ENCODE data around the gene DDIT3. TPM values are rescaled to one million over a fixed set of nuclear protein-coding genes. Genes with fewer than 3 reads are reported as not detected.

The DDIT3 gene
- total and polyA plus RNA-seq, 2 of the 8 experiments (the other 6 are each of a cell fraction or from before 2014, with no cell fraction given), result 4.9 to 5.7 TPM

DNA sequence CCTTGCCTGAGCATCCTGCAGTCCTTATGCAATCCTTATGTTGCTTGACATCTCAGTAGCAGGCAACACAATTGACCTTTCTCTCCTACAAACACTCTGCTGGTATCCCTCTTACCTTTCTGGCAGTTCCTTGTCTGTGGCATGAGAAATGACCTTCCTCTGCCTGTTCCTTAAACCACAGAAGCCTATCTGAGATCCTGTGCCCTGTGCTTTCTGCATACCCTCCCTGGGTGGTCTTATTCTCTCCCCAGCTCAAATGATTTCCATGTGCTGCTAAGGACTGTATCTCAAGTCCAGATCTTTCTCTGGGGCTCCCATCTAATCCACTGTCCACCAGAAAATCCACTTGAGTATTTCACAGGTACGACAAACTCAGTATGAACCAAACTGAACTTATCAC lies 38.6 kb downstream of the DDIT3 start:
- no peak overlapping the region for H4K5ac ChIP-seq (ENCODE audit: insufficient read length, low read depth, low read length)
- no peak overlapping the region for H2BK120ac ChIP-seq (replicated peaks; ENCODE audit: low read depth, low read length)
- H3K79me1 ChIP-seq (ENCODE audit: low read depth, low read length), result no peaks in the 10 kb centered on the region
- DNase-seq (ENCODE audit: low read depth in 1 of 2, low spot score in 2 of 2), result no peak
- H3K4me1 ChIP-seq (replicated peaks in 1 of 4; ENCODE audit: control insufficient read depth in 3 of 4, insufficient read depth in 4 of 4, low read length in 3 of 4), result peaks cover 0 to 9% (median 6%) of the 10 kb centered on the region in 4 experiments; a peak in 6 of 7 replicates
- TF ChIP-seq YY1 (IDR thresholded peaks at IDR 0.05; ENCODE audit: low read depth, low read length) (no peak), RXRA (IDR thresholded peaks at IDR 0.05; ENCODE audit: insufficient read depth, low read depth, low read length) (no peak), TCF12 (IDR thresholded peaks at IDR 0.05; ENCODE audit: low read depth, low read length) (no peak)
- no peak overlapping the region for H4K8ac ChIP-seq (ENCODE audit: extremely low read depth, insufficient read depth, low read length)
- no peak overlapping the region for H3K4ac ChIP-seq (replicated peaks; ENCODE audit: insufficient read length, low read depth, low read length)
- H3K23ac ChIP-seq (ENCODE audit: insufficient read length), result no peak overlapping the region
- POLR2A ChIA-PET (ENCODE audit: partially characterized antibody), result no interaction called here
- H3K56ac ChIP-seq (replicated peaks; ENCODE audit: insufficient read length, low read depth, low read length), result no peak overlapping the region
- no peak overlapping the region for H3K14ac ChIP-seq (ENCODE audit: insufficient read length)
- H3K23me2 ChIP-seq (ENCODE audit: low read depth, low read length), result no peaks in the 10 kb centered on the region
- 89% methylated on average over 1 of the region's 1 CpG; no CpG with 5 or more reads in 1 of the 2 experiments for WGBS, 2 experiments (ENCODE audit: extremely low coverage in 1 of 2, insufficient coverage in 1 of 2, insufficient read length in 1 of 2, insufficient replicate concordance in 2 of 2, low coverage in 1 of 2, low lambda C conversion rate in 2 of 2, missing lambda C conversion rate in 1 of 2)
- no peak overlapping the region for H3K27ac ChIP-seq (ENCODE audit: low read depth, low read length)
- FAIRE-seq, result no peak
- H2BK15ac ChIP-seq (ENCODE audit: low read length), result no peak overlapping the region
- no peak overlapping the region for H2BK12ac ChIP-seq (ENCODE audit: low read depth, low read length)
- no peak overlapping the region; a peak in 1 of 7 replicates for H3K9ac ChIP-seq (replicated peaks in 1 of 4; ENCODE audit: extremely low read depth in 1 of 4, low read depth in 3 of 4, low read length in 3 of 4)
- no peak overlapping the region for H2AK5ac ChIP-seq (ENCODE audit: low read depth, low read length)
- H3K4me2 ChIP-seq (ENCODE audit: insufficient read depth in 1 of 2, low read depth in 2 of 2, low read length in 2 of 2), result no peak overlapping the region
- H3K4me3 ChIP-seq (ENCODE audit: extremely low read depth in 1 of 4, insufficient read depth in 2 of 4, low read depth in 3 of 4, low read length in 4 of 4), result no peak overlapping the region
- no peaks in the 10 kb centered on the region for H4K20me1 ChIP-seq (replicated peaks in 1 of 2; ENCODE audit: control insufficient read depth in 1 of 2, insufficient read depth in 2 of 2, low read length in 2 of 2)
- no peaks in the 10 kb centered on the region for H3K9me3 ChIP-seq (ENCODE audit: insufficient read depth in 2 of 2, low read depth in 1 of 2, low read length in 1 of 2)
- H2BK20ac ChIP-seq (ENCODE audit: low read length), result no peak overlapping the region
- H3K79me2 ChIP-seq (ENCODE audit: control insufficient read depth in 1 of 2, insufficient read depth in 2 of 2, low read length in 2 of 2), result no peaks in the 10 kb centered on the region
- no peak overlapping the region for H4K91ac ChIP-seq (replicated peaks; ENCODE audit: insufficient read length, low read length)
- no peak overlapping the region for H3K18ac ChIP-seq (ENCODE audit: extremely low read depth, low read length)
- H3K27me3 ChIP-seq (replicated peaks in 1 of 4; ENCODE audit: control insufficient read depth in 3 of 4, extremely low read depth in 1 of 4, insufficient read depth in 3 of 4, low read length in 3 of 4), result peaks cover 0 to 8% (median 6%) of the 10 kb centered on the region in 4 experiments; a peak in 5 of 7 replicates
- CTCF ChIA-PET (ENCODE audit: partially characterized antibody), result interaction anchor here (0.6 to 25.1 kb wide), 4 partner anchors 24 to 402 kb away, joined by 3 to 441 read pairs (median 3); partner anchors contain the start of genes GLI1 and INHBE
- H2BK5ac ChIP-seq (ENCODE audit: low read depth, low read length), result no peak overlapping the region
- H2AFZ ChIP-seq (ENCODE audit: low read length), result peak overlapping the region; percentile 62
- H3K36me3 ChIP-seq (ENCODE audit: control insufficient read depth in 2 of 4, insufficient read depth in 4 of 4, low read length in 3 of 4), result no peaks in the 10 kb centered on the region

All from H1 (cell line).